HCT116 (cell line): ENCODE measurements around the gene MOB3C. TPM values are rescaled to one million over a fixed set of nuclear protein-coding genes. Genes with fewer than 3 reads are reported as not detected.

ENCODE experiments used
- ATAC-seq: fragments of 200-7000 bp; cut with Tn5 transposase; 2 replicates; pipeline ENCODE4 v1.9.1; 2020; ENCODE audit warnings: mild to moderate bottlenecking, moderate library complexity
- BruUV-seq: library from RNA; stranded (reverse); fragments of 400-500 nt; replicated peaks from 2 replicates; lab custom pipeline; 2021; lab: Mats Ljungman, UMichigan
- CTCF ChIA-PET: fragments of 300-600 bp; sonication (Branson Sonifier 250); formaldehyde crosslinking; loops from one replicate; lab custom pipeline; 2021; ENCODE audit warnings: antibody characterized with exemption; lab: Charles Lee
- POLR2A ChIA-PET: fragments of 300-600, 350-600 bp; sonication (Branson Sonifier 250); formaldehyde crosslinking; loops from one replicate; lab custom pipeline; 2021; ENCODE audit warnings: antibody characterized with exemption; lab: Charles Lee
- RAD21 ChIA-PET, 2 experiments: fragments of 300-600 bp; sonication (Branson Sonifier 250); formaldehyde crosslinking; loops; one replicate each; lab custom pipeline; 2023; ENCODE audit warnings: low total read pairs in 2 of 2; ENCODE audit not compliant: uncharacterized antibody in 2 of 2, unreplicated experiment in 2 of 2, low non-redundant PET in 1 of 2; lab: Charles Lee
- DNase-seq: peaks from one replicate; pipeline ENCODE4 v3.0.0-alpha.2; 2010; ENCODE audit warnings: low read depth, low spot score
- H2AFZ ChIP-seq: fragments of 200-600 bp; shearing (Covaris generic), sonication (generic); 2 replicates; pipeline ENCODE4 v1.6.1; 2017; ENCODE audit warnings: low read depth, mixed run types, mixed read lengths, antibody characterized with exemption, low read length; ENCODE audit not compliant: poor library complexity, severe bottlenecking
- H3K27ac ChIP-seq: 2 replicates; pipeline ENCODE4 v1.5.1; 2012; ENCODE audit warnings: low read depth, low read length
- H3K27me3 ChIP-seq: fragments of 200-600 bp; sonication (generic); 2 replicates; pipeline ENCODE4 v1.6.1; 2016; ENCODE audit warnings: mixed run types, low read length, mixed read lengths; ENCODE audit not compliant: insufficient read depth
- H3K36me3 ChIP-seq, 2 experiments: fragments of 200-500 bp in 1 of 2; fragments of 200-600 bp in 1 of 2; sonication (Bioruptor generic) in 1 of 2; sonication (generic) in 1 of 2; 2 replicates each; pipeline versions ENCODE4 v1.5.1 to v1.6.1; 2014 to 2016; ENCODE audit warnings: low read length in 2 of 2, inconsistent platforms in 1 of 2, mixed read lengths in 1 of 2, mixed run types in 1 of 2; ENCODE audit not compliant: insufficient read depth in 2 of 2, control insufficient read depth in 1 of 2
- H3K4me1 ChIP-seq, 2 experiments: fragments of 200-600 bp in 1 of 2; sonication (generic) in 1 of 2; 2 replicates each; pipeline versions ENCODE4 v1.5.1 to v1.6.1; 2012 to 2017; ENCODE audit warnings: low read length in 2 of 2, inconsistent platforms in 1 of 2, mild to moderate bottlenecking in 1 of 2, mixed read lengths in 1 of 2, mixed run types in 1 of 2, moderate library complexity in 1 of 2; ENCODE audit not compliant: insufficient read depth in 2 of 2, control insufficient read depth in 1 of 2
- H3K4me2 ChIP-seq: fragments of 200-600 bp; sonication (generic); 2 replicates; pipeline ENCODE4 v1.6.1; 2017; ENCODE audit warnings: mixed run types, low read length, mixed read lengths
- H3K4me3 ChIP-seq, 2 experiments: fragments of 200-600 bp in 1 of 2; sonication (generic) in 1 of 2; replicated peaks in 1 of 2; 2 replicates each; pipeline ENCODE4 v1.5.1; 2011 to 2016; ENCODE audit warnings: low read length in 2 of 2, control low read depth in 1 of 2, low read depth in 1 of 2, mild to moderate bottlenecking in 1 of 2, mixed read lengths in 1 of 2, mixed run types in 1 of 2
- H3K79me2 ChIP-seq: fragments of 200-600 bp; sonication (generic); 2 replicates; pipeline ENCODE4 v1.6.1; 2017; ENCODE audit warnings: mild to moderate bottlenecking, mixed run types, low read length, moderate library complexity, mixed read lengths; ENCODE audit not compliant: insufficient read depth
- H3K9ac ChIP-seq: fragments of 200-600 bp; sonication (generic); 2 replicates; pipeline ENCODE4 v1.6.1; 2016; ENCODE audit warnings: low read length, mixed read lengths
- H3K9me2 ChIP-seq: fragments of 200-600 bp; sonication (generic), shearing (Covaris generic); 2 replicates; pipeline ENCODE4 v1.6.1; 2017; ENCODE audit warnings: mixed run types, mild to moderate bottlenecking, moderate library complexity; ENCODE audit not compliant: insufficient read depth
- H3K9me3 ChIP-seq, 2 experiments: fragments of 200-500 bp in 1 of 2; fragments of 200-600 bp in 1 of 2; sonication (Bioruptor generic) in 1 of 2; sonication (generic) in 1 of 2; 2 replicates each; pipeline ENCODE4 v1.6.1; 2014 to 2017; ENCODE audit warnings: low read length in 2 of 2, mixed read lengths in 2 of 2, inconsistent platforms in 1 of 2, low read depth in 1 of 2, mild to moderate bottlenecking in 1 of 2, mixed run types in 1 of 2, moderate library complexity in 1 of 2; ENCODE audit not compliant: control insufficient read depth in 1 of 2, insufficient read depth in 1 of 2
- H4K20me1 ChIP-seq: fragments of 200-600 bp; sonication (generic), shearing (Covaris generic); 2 replicates; pipeline ENCODE4 v1.6.1; 2017; ENCODE audit warnings: mixed run types, mild to moderate bottlenecking, moderate library complexity; ENCODE audit not compliant: insufficient read depth
- CEBPB ChIP-seq: IDR thresholded peaks from 2 replicates; pipeline ENCODE4 v1.6.1; 2012; ENCODE audit warnings: low read depth
- EGR1 ChIP-seq: IDR thresholded peaks from 2 replicates; pipeline ENCODE4 v1.6.1; 2012; ENCODE audit warnings: low read depth
- ELF1 ChIP-seq: IDR thresholded peaks from 2 replicates; pipeline ENCODE4 v1.6.1; 2012; ENCODE audit warnings: low read depth, borderline replicate concordance
- EZH2phosphoT487 ChIP-seq: fragments of 200-600 bp; IDR thresholded peaks from 2 replicates; pipeline ENCODE4 v1.6.1; 2018; ENCODE audit warnings: antibody characterized with exemption, borderline replicate concordance
- JUND ChIP-seq: IDR thresholded peaks from 2 replicates; pipeline ENCODE4 v1.6.1; 2012
- MAX ChIP-seq: IDR thresholded peaks from 2 replicates; pipeline ENCODE4 v1.6.1; 2012
- POLR2AphosphoS5 ChIP-seq: IDR thresholded peaks from 2 replicates; pipeline ENCODE4 v1.6.1; 2011; ENCODE audit warnings: mild to moderate bottlenecking, low read depth, low read length, moderate library complexity
- RAD21 ChIP-seq: IDR thresholded peaks from 2 replicates; pipeline ENCODE4 v1.6.1; 2012; ENCODE audit warnings: low read depth, mild to moderate bottlenecking
- SIN3A ChIP-seq: IDR thresholded peaks from 2 replicates; pipeline ENCODE4 v1.6.1; 2012; ENCODE audit warnings: low read depth
- SRF ChIP-seq: IDR thresholded peaks from 2 replicates; pipeline ENCODE4 v1.6.1; 2012; ENCODE audit warnings: low read depth
- ZNF274 ChIP-seq: fragments of 200-500 bp; sonication (Bioruptor generic); IDR thresholded peaks from 2 replicates; pipeline ENCODE4 v1.6.1; 2014; ENCODE audit warnings: mild to moderate bottlenecking, low read depth, low read length, inconsistent platforms
- intact Hi-C: fragments of 100-400 bp; cut with micrococcal nuclease; formaldehyde crosslinking; loops from 2 replicates; pipeline ENCODE4 v1.10.0; 2022
- total RNA-seq: library from RNA; stranded (reverse); gene quantifications from one replicate; pipeline ENCODE4 v1.2.1, GENCODE V29; 2021; ENCODE audit not compliant: unreplicated experiment
- TF ChIP-seq, protein P1 (sequence below): IDR thresholded peaks from 2 replicates; pipeline ENCODE4 v1.6.1; 2012

The MOB3C gene
- total RNA-seq, 1 experiment from 2014 or later, result 5.5 TPM

DNA sequence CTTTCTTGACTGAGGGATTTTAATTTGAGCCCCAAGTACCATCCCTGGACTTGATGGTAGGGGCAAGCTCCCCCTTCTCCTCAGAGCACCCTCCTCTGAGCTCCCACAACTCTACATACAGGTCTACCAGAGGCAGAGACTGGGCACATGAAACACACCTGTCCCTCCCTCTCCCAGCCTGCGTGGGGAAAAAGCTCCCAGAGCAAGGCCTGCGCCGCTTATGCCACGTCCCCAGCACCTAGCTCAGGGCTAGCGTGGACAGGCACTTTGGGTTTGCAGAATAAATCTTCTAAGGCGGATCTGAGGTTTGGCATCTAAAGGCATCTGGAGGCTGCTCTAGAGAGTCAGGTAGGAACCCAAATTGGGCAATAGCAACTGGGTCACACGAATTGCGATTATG, 57.6 kb downstream of the MOB3C start:
- TF ChIP-seq CEBPB, result no peak
- no peak for TF ChIP-seq RAD21
- TF ChIP-seq SIN3A, result no peak
- no peak for TF ChIP-seq JUND
- TF ChIP-seq, protein P1, sequence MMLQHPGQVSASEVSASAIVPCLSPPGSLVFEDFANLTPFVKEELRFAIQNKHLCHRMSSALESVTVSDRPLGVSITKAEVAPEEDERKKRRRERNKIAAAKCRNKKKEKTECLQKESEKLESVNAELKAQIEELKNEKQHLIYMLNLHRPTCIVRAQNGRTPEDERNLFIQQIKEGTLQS, result no peak
- no peak for TF ChIP-seq ELF1
- ChIA-PET CTCF (no interaction called here), RAD21 (no interaction called here), POLR2A (no interaction called here)
- no peak for DNase-seq
- Histone ChIP-seq H3K79me2 (no peaks in the 10 kb centered on the region), H3K36me3 (peaks cover 0 to 2% of the 10 kb centered on the region in 2 experiments; a peak in 2 of 4 replicates), H3K9ac (no peak overlapping the region), H3K4me3 (no peak overlapping the region), H3K27me3 (no peaks in the 10 kb centered on the region), H3K9me2 (no peaks in the 10 kb centered on the region), H3K4me1 (peaks cover 0 to 7% of the 10 kb centered on the region in 2 experiments; a peak in 2 of 4 replicates), H3K9me3 (no peaks in the 10 kb centered on the region), H3K4me2 (no peak overlapping the region), H4K20me1 (no peaks in the 10 kb centered on the region; the same call in 1 of the 2 replicates), H3K27ac (no peak overlapping the region), H2AFZ (no peak overlapping the region)
- ATAC-seq, result no peak
- no TSS peak for BruUV-seq
- intact Hi-C loops, result no loop called here

- Histone ChIP-seq H3K9me3 (no peaks in the 10 kb centered on the region), H3K4me1 (peaks cover 0 to 7% of the 10 kb centered on the region in 2 experiments; a peak in 2 of 4 replicates), H3K9me2 (no peaks in the 10 kb centered on the region), H4K20me1 (no peaks in the 10 kb centered on the region; the same call in 1 of the 2 replicates), H3K27me3 (no peaks in the 10 kb centered on the region), H3K4me2 (no peak overlapping the region), H3K9ac (no peak overlapping the region), H3K79me2 (no peaks in the 10 kb centered on the region), H3K27ac (no peak overlapping the region), H3K4me3 (no peak overlapping the region), H3K36me3 (peaks cover 0 to 2% of the 10 kb centered on the region in 2 experiments; a peak in 2 of 4 replicates), H2AFZ (no peak overlapping the region)
- DNase-seq (no peak), ATAC-seq (no peak)
- ChIA-PET CTCF (interaction anchor here (1.0 kb wide), 1 partner anchor 116 kb away, joined by 3 read pairs; no protein-coding TSS in a partner anchor), POLR2A (no interaction called here), RAD21 (no interaction called here)
- TF ChIP-seq ZNF274, result no peak
- TF ChIP-seq EGR1, result no peak
- no peak for TF ChIP-seq RAD21
- TF ChIP-seq SIN3A, result no peak
- no peak for TF ChIP-seq SRF
- no peak for TF ChIP-seq EZH2phosphoT487
- no peak for TF ChIP-seq MAX
- TF ChIP-seq POLR2AphosphoS5, result no peak
- intact Hi-C loops, result no loop called here
- BruUV-seq, result no TSS peak
Measured at GRCh38 chr1:46558141-46558963, 58.3 kb downstream of the MOB3C start.
